Stomach (tissue), 4 donors: ENCODE measurements around the gene IL24.

Experiments
- CTCF ChIP-seq, 7 experiments: fragments of 450-650 bp in 4 of 7; fragments of 200-600 bp in 3 of 7; sonication (generic) in 3 of 7; IDR thresholded peaks; one replicate each; pipeline ENCODE4 v1.5.1; 2016 to 2019; ENCODE audit warnings: antibody characterized with exemption in 7 of 7, control low read depth in 2 of 7, mild to moderate bottlenecking in 1 of 7
- POLR2A ChIP-seq, 4 donors: fragments of 450-650 bp; IDR thresholded peaks; one replicate each; pipeline ENCODE4 v1.6.1; 2016; ENCODE audit warnings: antibody characterized with exemption in 4 of 4, control low read depth in 2 of 4, mild to moderate bottlenecking in 1 of 4, moderate library complexity in 1 of 4

DNA sequence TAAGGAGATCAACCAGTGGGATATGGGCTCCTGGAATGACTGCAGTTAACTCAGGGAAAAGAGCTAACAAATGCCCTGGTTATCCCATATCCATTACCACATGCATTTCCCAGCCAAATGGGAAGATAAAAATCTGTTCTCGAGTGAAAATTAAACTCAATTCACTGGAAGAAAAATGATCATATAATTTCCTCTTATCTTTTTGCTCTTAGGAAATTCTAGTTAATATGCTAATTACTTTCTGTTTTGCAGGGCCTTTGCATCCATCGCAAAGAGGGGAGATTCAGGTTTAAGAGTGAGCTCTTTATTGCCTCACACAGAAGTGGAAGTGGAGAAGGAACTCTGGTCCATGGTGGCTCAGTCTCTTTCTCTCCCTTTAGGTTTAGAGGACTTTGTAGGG lies 3.9 kb upstream of the IL24 start:
- no peak for TF ChIP-seq CTCF (IDR thresholded peaks at IDR 0.05)
- TF ChIP-seq POLR2A (IDR thresholded peaks at IDR 0.05), result no peak
